Central memory CD4-positive, alpha-beta T cell (primary cell): ENCODE measurements around the gene FAM221A.
"Not testable (repeated sequence)": the region's sequence is repeated elsewhere in the genome, so short reads cannot be mapped to it uniquely, and the experiment has no call there.

ENCODE experiments used
- DNase-seq: peaks from one replicate; pipeline ENCODE4 v3.0.0; 2022

Gene FAM221A

GRCh38 chr7:23709081-23709750 lies 29.2 kb downstream of the FAM221A start:
- DNase-seq, result no peak

- DNase-seq, result no peak
These were observed 30.0 kb downstream of the FAM221A start, which contains the start of gene STK31 for GRCh38 chr7:23710000-23710399. TSS of gene STK31 (plus strand) at chr7:23710219. CDS start at chr7:23710286, 67 bp downstream.

GRCh38 chr7:23712368-23713284 lies 32.6 kb downstream of the FAM221A start:
- DNase-seq, result peak; percentile 38

GRCh38 chr7:23713285-23714149 lies 33.5 kb downstream of the FAM221A start:
- no peak for DNase-seq

GRCh38 chr7:23714150-23714464 lies 34.1 kb downstream of the FAM221A start:
- DNase-seq, result no peak

- DNase-seq, result no peak
These were observed 34.6 kb downstream of the FAM221A start for GRCh38 chr7:23714579-23714978.

- no peak for DNase-seq
These were observed 35.1 kb downstream of the FAM221A start for GRCh38 chr7:23715099-23715498.

GRCh38 chr7:23717788-23718187 lies 37.8 kb downstream of the FAM221A start:
- no peak for DNase-seq

- DNase-seq, result no peak
These were observed 41.5 kb downstream of the FAM221A start for GRCh38 chr7:23721456-23721855.

- not testable (repeated sequence) for DNase-seq
These were observed 42.7 kb downstream of the FAM221A start for GRCh38 chr7:23722587-23723216.

- not testable (repeated sequence) for DNase-seq
These were observed 44.1 kb downstream of the FAM221A start for GRCh38 chr7:23724113-23724512.

GRCh38 chr7:23742051-23742450 lies 62.1 kb downstream of the FAM221A start:
- DNase-seq, result no peak

- no peak for DNase-seq
These were observed 63.2 kb downstream of the FAM221A start for GRCh38 chr7:23743226-23743625.

GRCh38 chr7:23746629-23747028 lies 66.6 kb downstream of the FAM221A start:
- DNase-seq, result no peak

GRCh38 chr7:23751852-23752251 lies 71.9 kb downstream of the FAM221A start:
- DNase-seq, result no peak
